NCI-H1436 (cell line): ENCODE results near the gene PPCDC.

Source experiments
- DNase-seq: peaks from one replicate; lab custom pipeline; 2025; lab: John Stamatoyannopoulos, UW

Gene PPCDC

GRCh38 chr15:75016431-75016830, 7.0 kb upstream of the PPCDC start:
- no peak for DNase-seq

GRCh38 chr15:75019916-75020315, 3.5 kb upstream of the PPCDC start:
- DNase-seq = no peak

GRCh38 chr15:75021341-75021740, 2.0 kb upstream of the PPCDC start:
- DNase-seq = no peak

GRCh38 chr15:75022783-75023180, 608 bp upstream of the PPCDC start:
- no peak for DNase-seq

GRCh38 chr15:75023872-75024636, 664 bp downstream of the PPCDC start:
- DNase-seq = peak; percentile 3

GRCh38 chr15:75025107-75025506, 1.7 kb downstream of the PPCDC start:
- no peak for DNase-seq

GRCh38 chr15:75025548-75026260, 2.3 kb downstream of the PPCDC start:
- no peak for DNase-seq

- no peak for DNase-seq
These were observed 4.2 kb downstream of the PPCDC start for GRCh38 chr15:75027551-75027950.

- DNase-seq = no peak
These were observed 5.6 kb downstream of the PPCDC start for GRCh38 chr15:75028991-75029377.

- DNase-seq = peak; percentile 69
These were observed 6.1 kb downstream of the PPCDC start for GRCh38 chr15:75029378-75030022.

- DNase-seq = no peak
These were observed 6.6 kb downstream of the PPCDC start for GRCh38 chr15:75030023-75030413.

GRCh38 chr15:75030424-75030823, 7.0 kb downstream of the PPCDC start:
- no peak for DNase-seq

- no peak for DNase-seq
These were observed 8.5 kb downstream of the PPCDC start for GRCh38 chr15:75031848-75032247.

GRCh38 chr15:75032395-75032794, 9.0 kb downstream of the PPCDC start:
- DNase-seq = peak; percentile 4

GRCh38 chr15:75033809-75034208, 10.4 kb downstream of the PPCDC start:
- DNase-seq = no peak

- no peak for DNase-seq
These were observed 11.2 kb downstream of the PPCDC start for GRCh38 chr15:75034615-75035014.

GRCh38 chr15:75036212-75036616, 12.8 kb downstream of the PPCDC start:
- DNase-seq = no peak

GRCh38 chr15:75037685-75038084, 14.3 kb downstream of the PPCDC start:
- no peak for DNase-seq

- no peak for DNase-seq
These were observed 14.8 kb downstream of the PPCDC start for GRCh38 chr15:75038231-75038630.

- DNase-seq = no peak
These were observed 19.5 kb downstream of the PPCDC start for GRCh38 chr15:75042730-75043508.

- DNase-seq = no peak
These were observed 20.3 kb downstream of the PPCDC start for GRCh38 chr15:75043509-75044257.
